Raji (cell line): Measurements from ENCODE around the gene ZBTB18.

Experiments
- POLR2A ChIP-seq: IDR thresholded peaks from 2 replicates; pipeline ENCODE4 v1.6.1; 2011; ENCODE audit warnings: low read depth, low read length, control low read depth; ENCODE audit not compliant: insufficient read depth

ZBTB18 gene

DNA sequence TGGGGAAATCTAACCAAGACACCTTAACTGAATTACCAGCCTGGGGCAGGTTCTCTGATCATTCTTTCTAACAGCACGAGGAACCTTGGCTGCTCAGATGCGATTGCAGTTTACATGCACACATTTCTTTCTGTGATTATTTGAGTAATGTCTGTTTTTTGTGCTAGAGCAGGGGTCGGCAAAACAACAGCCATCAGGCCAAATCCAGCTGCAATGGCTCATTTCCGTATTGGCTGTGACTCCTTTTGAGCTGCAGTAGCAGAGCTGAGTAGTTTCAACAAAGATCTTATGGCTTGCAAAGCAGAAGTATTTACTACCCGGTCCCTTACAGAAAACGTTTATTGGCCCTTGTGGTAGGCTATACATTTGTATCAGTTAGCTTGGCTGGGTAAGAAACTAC lies 37.1 kb downstream of the ZBTB18 start:
- no peak for TF ChIP-seq POLR2A

GRCh38 chr1:244089561-244089960 lies 38.5 kb downstream of the ZBTB18 start:
- TF ChIP-seq POLR2A, result no peak

- TF ChIP-seq POLR2A, result no peak
Observed at GRCh38 chr1:244090645-244091044, 39.6 kb downstream of the ZBTB18 start.

GRCh38 chr1:244092293-244092963 lies 41.3 kb downstream of the ZBTB18 start:
- TF ChIP-seq POLR2A, result no peak

GRCh38 chr1:244092964-244093638 lies 42.0 kb downstream of the ZBTB18 start:
- TF ChIP-seq POLR2A, result no peak

- no peak for TF ChIP-seq POLR2A
Observed at GRCh38 chr1:244094880-244095528, 43.9 kb downstream of the ZBTB18 start.

DNA sequence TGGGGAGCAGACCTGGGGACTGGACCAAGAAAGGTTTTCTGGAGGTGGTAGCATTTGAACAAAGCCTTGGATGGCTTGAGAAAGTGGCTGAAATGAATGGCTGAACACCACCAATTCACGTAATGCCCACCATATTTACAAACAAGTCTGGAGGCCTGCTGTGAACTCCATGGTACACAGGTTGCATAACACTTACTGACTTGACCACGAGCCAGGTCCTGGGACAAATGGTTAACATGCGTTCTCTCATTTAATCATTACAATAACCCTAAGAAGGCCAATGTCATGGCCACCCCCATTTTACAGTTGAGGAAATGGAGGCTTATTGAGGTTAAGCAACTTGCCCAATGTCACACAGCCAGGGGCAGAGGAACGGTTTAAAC lies 44.4 kb downstream of the ZBTB18 start:
- TF ChIP-seq POLR2A, result no peak

DNA sequence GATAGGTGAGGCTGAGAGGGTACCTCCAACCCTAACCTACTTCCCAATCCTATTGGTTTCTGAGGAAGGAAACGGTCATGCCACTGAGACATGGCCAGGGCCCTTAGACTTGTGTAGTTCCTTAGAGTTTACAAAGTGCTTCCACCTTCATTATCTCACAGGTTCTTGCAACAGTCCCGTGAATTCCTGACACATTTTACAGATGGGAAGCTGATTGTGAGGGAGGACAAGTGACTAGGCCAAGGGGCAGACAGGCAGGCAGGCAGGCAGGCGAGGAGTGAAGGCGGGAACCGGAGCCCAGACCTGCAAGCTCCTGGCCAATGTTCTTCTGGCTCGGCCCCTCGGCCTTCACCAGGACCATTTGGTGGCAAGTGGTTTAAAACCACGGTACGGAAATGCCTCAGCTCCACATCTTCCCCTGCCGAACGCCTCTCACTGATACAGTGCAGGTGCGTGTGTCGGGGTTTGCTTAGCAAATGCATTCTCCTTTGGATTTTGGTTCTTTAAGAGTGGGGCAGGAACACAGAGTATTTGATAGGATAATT lies 45.1 kb downstream of the ZBTB18 start:
- no peak for TF ChIP-seq POLR2A

GRCh38 chr1:244096691-244097090 lies 45.6 kb downstream of the ZBTB18 start:
- no peak for TF ChIP-seq POLR2A

DNA sequence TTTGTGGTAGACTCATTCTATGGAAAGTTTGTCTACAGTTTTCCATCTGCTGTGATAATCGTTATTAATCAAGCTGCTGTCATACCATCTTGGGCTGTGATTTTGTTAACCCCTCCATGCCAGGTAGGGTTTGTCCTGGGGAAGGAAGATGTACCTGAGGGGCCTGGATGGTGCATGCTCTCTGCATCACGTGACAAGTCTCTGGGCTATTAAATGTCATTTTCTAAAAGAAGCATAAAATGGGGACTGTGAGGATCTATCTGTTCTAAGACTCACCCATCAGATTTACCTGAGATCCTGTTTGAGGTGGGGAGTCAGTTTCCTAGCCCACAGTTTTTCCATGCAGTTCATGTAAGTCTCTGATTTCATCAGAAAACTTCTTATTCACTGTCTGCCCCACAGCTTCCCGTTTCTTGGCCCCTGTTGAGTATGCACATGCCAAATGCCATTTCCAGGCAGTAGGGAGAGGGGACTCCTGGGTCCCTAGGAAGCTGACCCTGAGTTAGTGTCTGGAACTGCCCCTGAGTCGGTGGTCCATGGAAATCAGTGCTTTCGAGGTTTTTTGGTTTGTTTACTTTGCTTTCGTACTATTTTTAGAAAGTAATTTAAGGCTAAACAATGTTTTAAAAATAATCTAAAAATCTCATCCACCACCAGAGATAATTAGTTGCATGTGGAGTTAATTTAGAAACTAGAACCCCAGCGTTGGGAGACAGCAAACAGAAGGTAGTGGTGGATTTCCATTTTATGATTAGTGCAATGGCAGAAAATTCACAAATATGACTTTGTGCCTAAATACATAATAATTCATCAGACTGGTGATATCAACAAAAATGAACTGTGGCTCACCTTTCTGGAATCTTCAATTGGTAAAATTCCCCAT lies 46.7 kb downstream of the ZBTB18 start:
- TF ChIP-seq POLR2A, result no peak

- TF ChIP-seq POLR2A, result no peak
Observed at GRCh38 chr1:244099258-244099930, 48.3 kb downstream of the ZBTB18 start.

DNA sequence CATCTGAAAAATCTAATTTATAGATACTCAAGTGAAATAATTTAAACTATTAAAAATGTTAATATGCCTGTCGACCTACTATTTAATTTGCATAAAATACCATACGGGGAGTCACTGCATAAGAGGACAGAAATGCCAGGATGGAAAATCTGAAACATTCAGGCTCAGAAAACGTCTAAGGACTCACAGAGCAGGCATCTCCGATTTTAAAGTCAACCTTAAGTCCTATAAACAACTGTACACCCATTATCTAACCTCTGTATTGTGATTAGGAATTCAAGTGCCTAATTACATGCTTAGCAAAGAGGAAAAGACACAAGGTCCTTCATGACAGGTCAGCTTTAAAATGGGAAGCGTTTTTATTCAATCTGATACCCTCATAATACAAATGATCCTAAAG lies 49.2 kb downstream of the ZBTB18 start:
- no peak for TF ChIP-seq POLR2A

DNA sequence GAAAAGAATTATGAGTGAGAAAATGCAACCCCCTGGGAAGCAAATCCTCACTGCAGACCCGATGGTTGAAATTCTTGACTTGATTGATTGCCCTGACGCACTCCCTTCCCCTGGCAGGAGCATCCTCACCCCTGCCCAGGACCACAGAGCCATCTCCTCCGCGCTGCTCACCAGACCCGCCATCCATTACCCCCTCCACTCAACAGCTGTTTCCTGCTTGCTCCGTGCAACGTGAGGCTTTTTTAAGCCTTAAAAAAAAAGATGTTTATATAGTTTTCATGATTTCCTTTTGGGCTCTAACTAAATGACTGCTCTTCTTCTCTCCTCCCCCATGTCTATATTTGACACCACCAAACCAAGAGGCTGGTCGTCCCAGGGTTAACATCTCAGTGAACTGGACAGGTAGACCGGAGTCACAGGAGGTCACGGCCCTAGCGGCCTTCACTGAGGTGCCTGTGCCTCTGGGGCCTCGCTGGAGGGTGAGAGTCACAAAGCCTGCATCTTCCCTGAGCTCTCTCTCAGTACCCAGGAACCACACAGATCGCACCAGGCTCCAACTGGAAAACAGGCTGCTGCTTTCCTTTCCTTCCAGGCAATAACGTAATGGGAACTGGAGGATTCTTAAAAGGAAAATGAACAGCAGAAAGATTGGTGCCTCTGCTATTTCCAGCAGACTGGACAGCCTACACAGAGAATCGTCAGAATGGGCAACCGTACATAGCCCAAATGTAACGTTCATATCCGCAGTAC lies 49.8 kb downstream of the ZBTB18 start:
- TF ChIP-seq POLR2A, result no peak

- no peak for TF ChIP-seq POLR2A
Observed at GRCh38 chr1:244102046-244102445, 51.0 kb downstream of the ZBTB18 start.
